Left renal pelvis (tissue), 4 donors: ENCODE data around the gene RNH1. TPM values are rescaled to one million over a fixed set of nuclear protein-coding genes. Genes with fewer than 3 reads are reported as not detected.
"Not testable (repeated sequence)": the region's sequence is repeated elsewhere in the genome, so short reads cannot be mapped to it uniquely, and the experiment has no call there.

Source experiments
- DNase-seq, 4 donors: peaks; one replicate each; pipeline ENCODE4 v3.0.0-alpha.2; 2013; ENCODE audit warnings: low read depth in 4 of 4, low spot score in 3 of 4
- polyA plus RNA-seq, 4 donors: library from polyadenylated mRNA; unstranded; fragments of 120-200 nt; gene quantifications; one replicate each; pipeline ENCODE4 v1.2.1, GENCODE V29; 2013; ENCODE audit not compliant: insufficient read length in 4 of 4

Gene RNH1
- polyA plus RNA-seq, 4 donors: 75.4 to 108 (median 87.4) TPM

- no peak for DNase-seq
These were observed 22.4 kb downstream of the RNH1 start for GRCh38 chr11:484616-485015.

DNA sequence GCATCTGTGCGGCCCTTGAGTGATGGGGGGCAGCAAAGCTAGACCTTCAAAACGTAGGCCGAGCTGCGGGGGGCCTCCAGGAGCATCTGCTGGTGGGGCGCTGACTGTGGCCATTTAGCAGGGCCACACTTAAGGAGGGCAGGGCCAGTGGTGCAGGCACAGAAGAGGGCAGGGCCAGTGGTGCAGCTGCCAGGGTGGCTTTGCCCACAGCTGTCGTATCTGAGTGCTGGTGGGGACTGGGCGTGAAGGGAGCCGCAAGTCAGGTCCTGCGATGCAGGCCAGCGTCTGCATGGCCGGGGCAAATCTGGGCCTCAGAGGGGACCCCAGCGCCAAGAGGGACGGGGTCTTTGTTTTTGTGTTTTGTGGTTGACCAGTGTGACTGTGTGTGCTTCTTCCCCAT, 27.7 kb downstream of the RNH1 start:
- DNase-seq: no peak

DNA sequence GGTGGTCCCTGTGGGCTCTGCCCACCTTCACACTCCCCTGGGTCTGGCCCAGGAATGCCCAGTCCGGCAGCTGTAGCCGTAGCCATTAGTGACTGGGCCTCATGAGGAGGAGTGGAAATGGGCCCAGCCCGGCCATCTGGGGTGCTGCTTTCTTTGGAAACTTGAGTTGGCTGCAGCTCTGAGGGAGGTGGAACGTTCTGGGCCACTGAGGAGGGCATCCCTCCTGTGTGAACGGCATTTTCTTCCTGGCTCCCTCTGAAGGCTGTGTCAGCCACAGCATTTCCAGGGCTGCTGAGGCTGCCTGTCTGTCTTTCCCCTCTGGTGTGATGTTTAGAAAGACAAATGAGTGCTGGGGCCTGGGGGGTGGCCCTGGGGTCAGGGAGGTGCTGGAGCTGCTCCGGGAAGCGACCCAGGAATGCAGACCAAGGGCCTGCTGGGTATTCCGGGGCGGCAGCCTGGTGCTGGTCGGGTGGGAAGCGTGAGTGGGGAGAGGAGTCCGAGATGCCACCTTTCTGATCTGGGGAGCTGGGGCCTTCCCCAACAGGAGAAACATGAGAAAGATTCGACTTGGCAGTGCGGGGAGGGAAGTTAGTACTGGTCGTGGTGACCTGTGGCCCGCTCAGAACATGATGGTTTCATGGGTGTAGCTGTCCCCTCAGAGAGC, 29.9 kb downstream of the RNH1 start:
- peak in 1 of 4 donors; percentile 44 for DNase-seq

GRCh38 chr11:476416-476815, 30.6 kb downstream of the RNH1 start:
- no peak for DNase-seq

DNA sequence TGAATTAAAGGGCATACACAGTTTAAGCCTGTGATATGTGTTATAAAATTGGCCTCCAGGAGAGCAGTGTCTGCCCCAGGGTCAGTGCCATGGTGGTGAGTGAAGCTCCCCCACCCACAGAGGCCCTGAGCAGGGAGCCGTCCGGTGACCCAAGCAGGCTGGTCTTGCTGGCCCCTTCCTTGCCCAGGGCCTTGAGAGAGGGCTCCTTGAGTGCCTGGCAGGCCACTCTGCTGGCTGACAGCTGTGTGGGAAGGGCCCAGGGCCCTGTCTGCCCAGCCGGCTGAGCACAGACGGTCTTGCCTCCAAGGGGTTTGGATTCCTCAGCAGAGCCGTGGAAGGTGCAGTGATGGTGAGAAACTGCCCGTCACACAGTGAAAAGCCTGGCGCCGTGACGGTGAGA, 31.1 kb downstream of the RNH1 start:
- DNase-seq: no peak

DNA sequence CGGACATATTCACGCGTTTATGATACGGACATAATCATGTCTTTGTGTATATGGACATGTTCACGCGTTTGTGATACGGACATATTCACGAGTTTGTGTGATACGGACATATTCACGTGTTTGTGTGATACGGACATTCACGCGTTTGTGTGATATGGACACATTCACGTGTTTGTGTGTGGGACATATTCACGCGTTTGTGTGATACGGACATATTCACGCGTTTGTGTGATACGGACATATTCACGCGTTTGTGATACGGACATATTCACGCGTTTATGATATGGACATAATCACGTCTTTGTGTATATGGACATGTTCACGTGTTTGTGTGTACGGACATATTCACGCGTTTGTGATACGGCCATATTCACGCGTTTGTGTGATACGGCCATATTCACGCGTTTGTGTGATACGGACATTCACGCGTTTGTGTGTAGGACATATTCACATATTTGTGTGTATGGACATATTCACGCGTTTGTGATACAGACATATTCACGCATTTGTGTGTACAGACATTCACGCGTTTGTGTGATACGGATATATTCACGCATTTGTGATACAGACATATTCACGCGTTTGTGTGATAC, 32.0 kb downstream of the RNH1 start:
- DNase-seq: no peak

- no peak for DNase-seq
These were observed 32.9 kb downstream of the RNH1 start for GRCh38 chr11:473962-474785.

- DNase-seq: no peak
These were observed 33.6 kb downstream of the RNH1 start for GRCh38 chr11:473415-473814.

DNA sequence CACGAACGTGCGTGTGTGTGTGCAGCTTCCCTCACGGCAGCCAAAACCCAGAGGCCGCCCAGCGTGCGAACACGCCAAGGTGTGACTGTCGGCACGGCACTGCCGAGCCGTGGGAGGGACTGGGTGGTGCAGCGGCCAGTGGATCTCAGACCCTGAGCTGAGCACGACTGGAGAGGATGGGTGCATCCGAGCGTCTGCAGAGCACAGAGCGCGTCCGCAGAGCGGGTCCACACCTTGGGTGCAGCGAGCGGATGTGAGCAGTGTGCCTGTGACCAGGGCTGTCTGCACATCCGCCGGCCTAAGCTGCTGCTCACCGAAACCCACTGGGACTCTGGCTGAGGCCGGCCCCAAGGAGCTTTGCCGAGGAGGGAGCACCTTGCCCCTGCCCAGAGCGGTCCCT, 34.2 kb downstream of the RNH1 start:
- DNase-seq: no peak

DNA sequence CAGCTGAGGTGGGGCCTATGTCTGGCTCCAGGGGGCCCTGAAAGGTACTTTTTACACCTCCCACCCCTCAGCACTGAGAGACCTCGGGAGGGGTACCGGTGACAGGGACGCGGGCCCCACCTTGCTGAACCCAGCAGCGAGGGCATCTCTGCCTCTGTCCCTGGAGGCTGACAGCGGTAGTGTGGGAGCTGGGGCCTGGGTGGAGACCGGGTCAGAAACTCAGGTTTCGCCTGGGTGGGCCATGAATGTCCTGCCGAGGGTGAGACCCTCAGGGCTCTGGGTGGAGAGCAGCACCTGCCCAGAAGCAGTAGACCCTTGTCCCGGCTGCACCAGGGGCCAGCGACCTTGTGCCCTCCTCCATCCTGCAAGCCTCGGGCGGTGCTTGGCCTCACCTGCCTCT, 34.8 kb downstream of the RNH1 start:
- no peak for DNase-seq

GRCh38 chr11:471468-472145, 35.4 kb downstream of the RNH1 start:
- no peak for DNase-seq

DNA sequence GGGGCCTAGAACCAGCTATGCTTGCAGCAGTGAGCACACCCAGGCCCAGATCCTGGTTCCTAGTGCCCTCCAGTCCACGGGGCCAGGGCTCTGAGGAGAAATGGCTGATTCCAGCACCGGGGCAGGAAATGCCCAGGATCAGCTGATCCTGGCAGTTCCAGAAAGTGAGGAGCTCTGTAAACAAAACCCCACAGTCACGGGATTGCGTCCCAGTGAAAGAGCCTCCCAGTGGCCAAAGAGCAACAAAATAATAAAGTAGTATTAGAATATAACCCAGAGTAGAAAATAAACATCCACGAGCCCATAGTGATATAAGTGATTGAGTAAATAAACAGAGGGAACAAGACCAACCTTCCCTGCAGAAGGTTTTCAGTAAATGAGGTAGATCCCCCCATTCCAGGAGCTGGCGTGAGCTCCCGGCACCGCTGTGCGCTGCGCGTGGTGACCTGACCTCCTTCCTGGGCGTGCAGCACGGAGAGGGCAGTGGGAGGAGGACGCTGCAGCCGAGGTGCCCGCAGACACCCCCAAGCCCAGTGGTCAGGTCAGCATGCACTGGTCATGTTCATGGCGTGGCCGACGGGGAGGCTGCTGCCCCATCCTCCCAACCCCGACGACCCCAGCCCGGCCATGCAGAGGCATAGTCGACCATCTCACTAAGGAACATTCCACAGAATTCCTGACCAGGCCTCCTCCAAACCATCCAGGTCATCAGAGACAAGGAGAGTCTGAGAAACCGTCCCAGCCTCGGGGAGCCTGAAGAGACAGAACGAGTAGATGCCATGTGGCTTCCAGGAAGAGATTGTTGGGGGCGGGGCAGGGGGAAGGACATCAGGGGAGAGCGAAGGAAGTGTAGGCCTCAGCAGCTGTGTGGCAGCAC, 37.1 kb downstream of the RNH1 start:
- no peak for DNase-seq

DNA sequence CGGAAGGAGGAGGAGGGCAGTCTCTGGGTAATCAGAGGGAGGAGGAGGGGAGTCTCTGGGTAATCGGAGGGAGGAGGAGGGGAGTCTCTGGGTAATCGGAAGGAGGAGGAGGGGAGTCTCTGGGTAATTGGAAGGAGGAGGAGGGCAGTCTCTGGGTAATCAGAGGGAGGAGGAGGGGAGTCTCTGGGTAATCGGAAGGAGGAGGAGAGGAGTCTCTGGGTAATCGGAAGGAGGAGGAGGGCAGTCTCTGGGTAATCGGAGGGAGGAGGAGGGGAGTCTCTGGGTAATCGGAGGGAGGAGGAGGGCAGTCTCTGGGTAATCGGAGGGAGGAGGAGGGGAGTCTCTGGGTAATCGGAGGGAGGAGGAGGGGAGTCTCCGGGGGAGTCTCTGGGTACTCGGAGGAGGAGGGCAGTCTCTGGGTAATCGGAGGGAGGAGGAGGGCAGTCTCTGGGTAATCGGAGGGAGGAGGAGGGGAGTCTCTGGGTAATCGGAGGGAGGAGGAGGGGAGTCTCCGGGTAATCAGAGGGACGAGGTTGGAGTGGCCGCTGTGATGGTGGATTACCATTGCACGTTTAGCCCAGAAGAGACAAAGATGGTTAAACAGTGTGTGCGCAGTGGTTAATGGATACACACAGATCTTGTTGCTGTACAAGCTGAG, 37.9 kb downstream of the RNH1 start:
- not testable (repeated sequence) for DNase-seq

DNA sequence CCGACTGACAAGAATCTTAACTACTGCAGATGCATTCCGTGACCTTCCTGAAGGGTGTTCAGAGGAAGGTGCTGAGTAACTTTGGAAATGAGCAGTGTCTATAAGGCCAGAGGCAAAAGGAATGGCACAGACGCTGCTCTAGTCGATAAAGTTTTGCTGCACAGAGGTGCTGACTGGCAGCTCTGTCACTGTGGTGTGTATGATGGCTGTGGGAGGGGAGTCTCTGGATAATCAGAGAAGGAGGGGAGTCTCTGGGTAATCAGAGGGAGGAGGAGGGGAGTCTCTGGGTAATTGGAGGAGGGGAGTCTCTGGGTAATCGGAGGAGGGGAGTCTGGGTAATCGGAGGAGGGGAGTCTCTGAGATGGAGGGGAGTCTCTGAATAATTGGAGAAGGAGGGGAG, 38.5 kb downstream of the RNH1 start:
- no peak for DNase-seq

- DNase-seq: no peak
These were observed 39.0 kb downstream of the RNH1 start for GRCh38 chr11:468036-468435.

GRCh38 chr11:465896-466530, 41.0 kb downstream of the RNH1 start:
- DNase-seq: no peak

GRCh38 chr11:464316-464715, 42.7 kb downstream of the RNH1 start:
- DNase-seq: no peak

DNA sequence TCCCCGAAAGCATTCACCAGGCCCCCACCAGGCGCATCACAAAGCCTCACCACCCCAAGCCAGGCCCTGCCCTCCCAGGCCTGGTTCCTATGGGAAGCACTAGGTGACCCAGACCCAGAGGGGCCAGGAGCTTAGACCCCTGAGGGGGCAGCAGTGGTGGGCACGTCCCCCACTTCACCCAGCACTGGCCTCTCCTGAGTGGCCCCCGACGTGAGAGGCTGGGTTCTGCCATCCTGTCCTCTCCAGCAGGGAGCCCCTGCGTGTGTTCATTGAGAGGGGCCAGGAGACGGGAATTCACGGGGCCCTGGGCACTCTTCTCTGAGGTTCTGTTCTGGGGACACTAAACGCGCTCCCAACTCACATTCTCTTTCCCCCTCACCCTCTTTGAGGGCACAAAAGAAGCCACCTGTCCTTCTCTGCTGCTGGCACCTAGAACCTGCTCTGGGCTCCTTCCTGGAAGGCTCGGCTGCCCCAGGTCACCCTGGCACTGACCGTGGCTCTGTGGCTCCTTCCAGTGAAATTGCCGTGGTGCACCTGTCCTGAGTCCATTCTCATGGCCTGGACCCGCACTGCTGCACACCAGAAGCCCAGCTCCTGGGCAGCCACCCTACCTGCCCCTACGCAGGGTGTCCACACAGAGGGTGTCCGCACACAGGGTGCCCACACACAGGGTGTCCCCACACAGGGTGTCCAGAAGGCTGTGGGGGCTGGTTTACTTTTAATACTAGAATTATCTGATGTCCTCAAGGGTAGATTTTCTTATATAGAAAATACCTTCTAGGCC, 44.7 kb downstream of the RNH1 start:
- DNase-seq: no peak

GRCh38 chr11:461626-462025, 45.4 kb downstream of the RNH1 start:
- no peak for DNase-seq
